ENCODE data around the gene HMGN2.
"Not testable (repeated sequence)": the region's sequence is repeated elsewhere in the genome, so short reads cannot be mapped to it uniquely, and the experiment has no call there.

HMGN2 gene

GRCh38 chr1:26477446-26478152, 5.4 kb downstream of the HMGN2 start:
- no peak for DNase-seq (ENCODE audit: low read depth in 2 of 2)

GRCh38 chr1:26478159-26478558, 5.9 kb downstream of the HMGN2 start:
- DNase-seq (ENCODE audit: low read depth in 2 of 2): no peak

GRCh38 chr1:26478988-26479387, 6.7 kb downstream of the HMGN2 start:
- no peak for DNase-seq (ENCODE audit: low read depth in 2 of 2)

DNA sequence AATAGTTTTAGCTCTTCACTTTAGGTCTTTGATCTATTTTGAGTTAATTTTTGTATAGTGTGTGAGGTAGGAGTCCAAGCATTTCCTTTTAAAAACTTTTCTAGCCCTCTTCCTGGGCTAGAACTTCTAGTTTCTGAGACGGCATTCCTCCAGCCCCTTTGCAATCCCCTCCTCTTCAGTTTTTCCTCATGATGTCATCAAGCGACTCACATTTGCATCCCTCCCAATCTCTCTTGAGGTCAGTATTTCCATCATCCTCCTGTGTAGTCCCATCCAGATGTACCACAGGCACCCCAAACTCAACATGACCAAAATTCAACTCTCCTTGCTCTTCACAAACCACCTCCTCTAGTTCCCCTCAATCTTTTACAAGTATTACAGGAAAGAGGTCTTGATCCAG, 10.7 kb downstream of the HMGN2 start:
- no peak for DNase-seq (ENCODE audit: low read depth in 2 of 2)

GRCh38 chr1:26483980-26484379, 11.7 kb downstream of the HMGN2 start:
- DNase-seq (ENCODE audit: low read depth in 2 of 2): no peak

DNA sequence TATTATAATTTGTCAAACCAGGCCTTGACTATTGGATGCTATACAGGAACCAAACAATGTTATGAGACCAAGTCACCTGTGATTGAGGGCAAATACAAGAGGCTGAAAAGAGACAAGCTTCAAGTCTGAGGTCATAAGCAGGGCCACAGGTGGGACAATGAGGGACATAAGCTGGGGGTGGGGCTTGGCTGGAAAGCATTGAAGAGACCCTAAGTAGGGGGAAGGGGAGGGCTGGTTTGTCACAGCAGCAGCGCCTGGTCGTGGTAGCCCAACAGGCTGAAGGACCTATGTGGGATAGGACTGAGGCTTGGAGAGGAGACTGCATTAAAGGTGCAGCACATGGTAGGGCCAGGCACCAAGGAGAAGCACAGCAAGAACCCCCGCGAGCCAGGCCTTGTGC, 17.9 kb downstream of the HMGN2 start:
- no peak for DNase-seq (ENCODE audit: low read depth in 2 of 2)

GRCh38 chr1:26493267-26493666, 21.0 kb downstream of the HMGN2 start:
- no peak for DNase-seq (ENCODE audit: low read depth in 2 of 2)

DNA sequence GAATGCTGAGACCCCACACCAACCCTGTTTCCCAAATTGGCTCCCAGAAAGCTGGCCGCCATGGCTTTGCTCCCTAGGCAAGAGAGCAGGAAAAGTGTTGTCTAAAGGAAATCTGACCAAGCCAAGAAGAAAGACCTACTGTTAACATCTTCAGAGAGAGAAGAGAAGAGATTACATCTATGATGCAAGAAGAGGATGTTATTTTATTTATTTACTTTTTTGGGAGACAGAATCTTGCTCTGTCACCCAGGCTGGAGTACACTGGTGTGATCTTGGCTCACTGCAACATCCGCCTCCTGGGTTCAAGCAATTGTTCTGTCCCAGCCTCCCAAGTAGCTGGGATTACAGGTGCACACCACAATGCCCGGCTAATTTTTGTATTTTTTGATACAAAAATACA, 21.7 kb downstream of the HMGN2 start:
- no peak for DNase-seq (ENCODE audit: low read depth in 2 of 2)

DNA sequence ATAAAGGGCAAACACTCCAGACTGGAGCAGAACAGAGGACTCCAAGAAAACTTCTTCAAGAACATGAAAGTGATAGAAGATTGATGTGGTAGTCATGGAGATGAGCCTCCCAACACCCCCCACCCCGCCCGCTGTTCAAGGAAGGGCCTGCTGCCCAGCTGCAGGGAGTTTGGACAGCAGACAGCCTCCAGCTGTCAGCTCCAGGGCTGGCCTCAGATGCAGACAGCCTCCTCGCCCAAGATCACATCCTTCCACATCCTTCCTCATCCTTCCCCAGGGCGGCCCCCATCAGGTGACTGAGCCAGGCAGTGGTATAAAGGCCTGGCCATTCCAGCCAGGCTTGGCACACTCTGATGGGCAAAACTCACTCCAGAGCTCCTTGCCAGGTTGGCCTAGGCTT, 24.6 kb downstream of the HMGN2 start:
- no peak for DNase-seq (ENCODE audit: low read depth in 2 of 2)

- DNase-seq (ENCODE audit: low read depth in 2 of 2): no peak
Observed at GRCh38 chr1:26498894-26499293, 26.7 kb downstream of the HMGN2 start.

DNA sequence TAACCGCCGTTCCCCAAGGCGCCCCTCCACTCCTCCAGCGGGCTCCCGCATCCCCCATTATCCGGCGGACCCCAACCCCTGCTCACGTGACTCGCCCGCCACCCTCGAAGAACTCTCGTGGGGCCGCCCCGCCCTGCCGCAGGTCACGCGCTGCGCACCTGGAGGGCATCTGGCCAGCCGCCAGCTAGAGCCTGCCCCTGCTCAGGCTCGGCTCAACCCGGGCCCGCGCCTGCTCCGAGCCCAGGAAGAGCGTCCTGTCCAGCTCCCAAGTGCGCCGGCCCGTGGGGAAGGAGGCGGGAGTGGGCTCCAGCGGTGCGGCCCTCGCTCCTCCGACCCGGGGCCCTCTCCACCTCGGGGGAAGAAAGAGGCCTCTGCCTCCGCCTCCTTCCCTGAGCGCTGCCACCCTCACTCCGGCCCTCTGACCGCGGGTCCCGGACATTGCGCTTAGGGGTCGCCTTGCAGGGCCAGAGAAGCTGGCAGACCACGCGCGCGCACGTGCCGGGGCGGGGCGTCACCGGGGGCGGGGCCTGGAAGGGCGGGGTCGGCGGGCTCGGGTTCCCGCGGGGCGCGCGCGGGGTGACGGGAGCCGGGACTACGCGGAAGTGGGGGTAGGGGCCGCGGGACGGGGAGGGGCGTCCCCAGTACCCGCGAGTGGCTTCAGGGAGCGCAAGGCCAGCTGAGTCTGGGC, 28.4 kb downstream of the HMGN2 start:
- DNase-seq (ENCODE audit: low read depth in 2 of 2): peak; percentile 91 to 94

GRCh38 chr1:26510711-26511110, 38.5 kb downstream of the HMGN2 start:
- DNase-seq (ENCODE audit: low read depth in 2 of 2): not testable (repeated sequence)

- DNase-seq (ENCODE audit: low read depth in 2 of 2): not testable (repeated sequence)
Observed at GRCh38 chr1:26515836-26516235, 43.6 kb downstream of the HMGN2 start.

GRCh38 chr1:26516987-26517765, 44.9 kb downstream of the HMGN2 start:
- no peak for DNase-seq (ENCODE audit: low read depth in 2 of 2)

GRCh38 chr1:26517766-26518049, 45.5 kb downstream of the HMGN2 start:
- no peak for DNase-seq (ENCODE audit: low read depth in 2 of 2)

GRCh38 chr1:26518355-26518754, 46.1 kb downstream of the HMGN2 start:
- DNase-seq (ENCODE audit: low read depth in 2 of 2): no peak

- DNase-seq (ENCODE audit: low read depth in 2 of 2): no peak
Observed at GRCh38 chr1:26520339-26520738, 48.1 kb downstream of the HMGN2 start.

- DNase-seq (ENCODE audit: low read depth in 2 of 2): no peak
Observed at GRCh38 chr1:26521669-26522030, 49.4 kb downstream of the HMGN2 start.

DNA sequence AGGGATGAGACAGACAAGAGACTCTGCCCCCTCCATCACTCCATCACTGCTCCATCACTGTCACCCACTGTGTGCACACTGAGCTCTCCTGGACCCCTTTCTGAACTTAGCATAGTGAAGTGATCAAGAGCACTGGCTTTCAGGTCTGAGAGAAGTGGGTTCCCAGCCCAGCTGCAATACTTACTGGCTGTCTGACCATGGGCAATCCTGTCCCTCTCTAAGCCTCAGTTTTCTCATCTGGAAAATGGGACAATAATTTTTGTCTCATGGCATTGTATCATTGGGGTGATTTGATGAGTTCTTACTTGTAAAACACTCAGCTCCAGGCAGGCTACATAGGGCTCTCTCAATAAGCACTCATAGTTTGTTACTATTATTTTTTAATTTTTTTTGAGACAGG, 49.8 kb downstream of the HMGN2 start:
- no peak for DNase-seq (ENCODE audit: low read depth in 2 of 2)

GRCh38 chr1:26524181-26524580, 51.9 kb downstream of the HMGN2 start:
- no peak for DNase-seq (ENCODE audit: low read depth in 2 of 2)

Measured in activated CD4-positive, alpha-beta T cell treated with anti-CD3 and anti-CD28 coated beads for 24 hours (primary cell).